Nephron progenitor cell (in vitro differentiated cells): Measurements from ENCODE around the gene ST13.
A peak's percentile ranks its signal among the peaks of the same experiment; 100 is the strongest.

ENCODE experiments used
- DNase-seq: peaks from one replicate; pipeline ENCODE4 v3.0.0; 2021
- H3K27ac Mint-ChIP-seq: 2 replicates; pipeline ENCODE4 v1.8.0; 2021; ENCODE audit warnings: mild to moderate bottlenecking, moderate library complexity, mixed read lengths
- H3K27me3 Mint-ChIP-seq: 2 replicates; pipeline ENCODE4 v1.8.0; 2021; ENCODE audit warnings: mild to moderate bottlenecking, low read depth, mixed read lengths; ENCODE audit not compliant: poor library complexity
- H3K36me3 Mint-ChIP-seq: 2 replicates; pipeline ENCODE4 v1.8.0; 2021; ENCODE audit warnings: low read depth, mixed read lengths
- H3K4me1 Mint-ChIP-seq: 2 replicates; pipeline ENCODE4 v1.8.0; 2021; ENCODE audit warnings: mixed read lengths
- H3K4me3 Mint-ChIP-seq: 2 replicates; pipeline ENCODE4 v1.8.0; 2021; ENCODE audit warnings: mild to moderate bottlenecking, moderate library complexity, mixed read lengths
- H3K9me3 Mint-ChIP-seq: 2 replicates; pipeline ENCODE4 v1.8.0; 2021; ENCODE audit warnings: mild to moderate bottlenecking, moderate library complexity, mixed read lengths
- TF ChIP-seq, protein P1 (sequence below): fragments of 200-600 bp; sonication (generic); IDR thresholded peaks from 2 replicates; pipeline ENCODE4 v1.5.0; 2021; ENCODE audit warnings: antibody characterized with exemption

Gene ST13

DNA sequence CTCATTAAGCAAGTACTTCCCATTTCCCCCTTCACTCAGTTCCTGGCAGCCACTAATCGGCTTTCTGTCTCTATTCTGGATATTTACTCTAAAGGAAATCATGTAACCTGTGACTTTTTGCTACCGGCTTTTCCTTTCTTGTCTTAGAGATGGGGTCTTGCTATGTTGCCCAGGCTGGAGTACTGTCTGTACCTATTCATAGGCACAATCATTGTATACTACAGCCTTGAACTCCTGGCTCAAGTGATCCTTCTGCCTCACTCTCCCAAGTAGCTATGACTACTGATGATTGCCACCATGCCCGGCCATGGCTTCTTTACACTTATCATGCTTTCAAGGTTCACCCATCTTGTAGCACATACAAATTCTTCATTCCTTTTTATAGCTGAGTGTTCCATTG is 49.7 kb downstream of the ST13 start:
- Mint-ChIP-seq H3K27me3 (no peaks in the 10 kb centered on the region), H3K9me3 (no peaks in the 10 kb centered on the region), H3K36me3 (peaks cover 34% of the 10 kb centered on the region), H3K27ac (no peak overlapping the region), H3K4me1 (peaks cover 5% of the 10 kb centered on the region), H3K4me3 (no peak overlapping the region)
- no peak for DNase-seq
- TF ChIP-seq, protein P1, sequence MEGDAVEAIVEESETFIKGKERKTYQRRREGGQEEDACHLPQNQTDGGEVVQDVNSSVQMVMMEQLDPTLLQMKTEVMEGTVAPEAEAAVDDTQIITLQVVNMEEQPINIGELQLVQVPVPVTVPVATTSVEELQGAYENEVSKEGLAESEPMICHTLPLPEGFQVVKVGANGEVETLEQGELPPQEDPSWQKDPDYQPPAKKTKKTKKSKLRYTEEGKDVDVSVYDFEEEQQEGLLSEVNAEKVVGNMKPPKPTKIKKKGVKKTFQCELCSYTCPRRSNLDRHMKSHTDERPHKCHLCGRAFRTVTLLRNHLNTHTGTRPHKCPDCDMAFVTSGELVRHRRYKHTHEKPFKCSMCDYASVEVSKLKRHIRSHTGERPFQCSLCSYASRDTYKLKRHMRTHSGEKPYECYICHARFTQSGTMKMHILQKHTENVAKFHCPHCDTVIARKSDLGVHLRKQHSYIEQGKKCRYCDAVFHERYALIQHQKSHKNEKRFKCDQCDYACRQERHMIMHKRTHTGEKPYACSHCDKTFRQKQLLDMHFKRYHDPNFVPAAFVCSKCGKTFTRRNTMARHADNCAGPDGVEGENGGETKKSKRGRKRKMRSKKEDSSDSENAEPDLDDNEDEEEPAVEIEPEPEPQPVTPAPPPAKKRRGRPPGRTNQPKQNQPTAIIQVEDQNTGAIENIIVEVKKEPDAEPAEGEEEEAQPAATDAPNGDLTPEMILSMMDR, result no peak

DNA sequence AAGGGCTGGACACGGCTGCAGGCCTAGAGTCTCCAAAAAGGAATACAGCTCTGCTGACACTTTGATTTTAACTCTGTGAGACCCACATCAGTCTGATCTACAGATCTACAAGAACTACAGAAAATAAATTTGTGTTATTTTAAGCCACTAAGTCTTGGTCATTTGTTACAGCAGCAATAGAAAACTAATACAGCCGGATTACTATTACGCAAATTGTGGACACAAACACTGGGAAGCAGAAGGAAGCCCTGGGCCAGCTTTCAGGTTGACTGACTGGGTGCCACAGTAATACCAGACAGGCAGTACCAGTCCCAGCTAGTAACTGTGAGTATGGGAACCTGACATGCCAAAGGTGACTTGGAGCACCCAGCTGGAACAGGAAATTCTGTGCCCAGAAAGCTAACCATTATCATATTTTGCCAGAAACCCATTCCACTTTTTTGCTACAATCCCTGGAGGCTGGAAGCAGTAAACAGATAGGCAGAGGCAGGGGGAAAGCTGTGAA is 50.7 kb downstream of the ST13 start:
- no peaks in the 10 kb centered on the region for H3K9me3 Mint-ChIP-seq
- H3K27ac Mint-ChIP-seq, result peak overlapping the region; percentile 72
- no peak for DNase-seq
- peaks cover 34% of the 10 kb centered on the region for H3K36me3 Mint-ChIP-seq
- no peak overlapping the region for H3K4me3 Mint-ChIP-seq
- H3K27me3 Mint-ChIP-seq, result no peaks in the 10 kb centered on the region
- H3K4me1 Mint-ChIP-seq, result peaks cover 10% of the 10 kb centered on the region
- TF ChIP-seq, protein P1, result no peak

DNA sequence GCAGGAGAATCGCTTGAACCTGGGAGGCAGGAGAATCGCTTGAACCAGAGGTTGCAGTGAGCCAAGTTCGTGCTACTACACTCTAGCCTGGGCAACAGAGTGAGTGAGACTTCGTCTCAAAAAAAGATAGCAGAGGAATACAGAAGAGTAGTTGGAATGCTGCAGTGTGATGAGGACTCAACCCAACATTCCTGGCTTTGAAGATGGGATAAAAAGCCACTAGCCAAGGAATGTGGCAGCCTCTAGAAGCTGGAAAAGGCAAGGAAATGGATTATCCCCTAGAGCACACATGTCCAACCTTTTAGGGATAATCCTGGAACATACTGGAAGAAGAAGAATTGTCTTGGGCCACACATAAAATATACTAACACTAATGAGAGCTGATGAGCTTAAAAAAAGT is 51.2 kb downstream of the ST13 start:
- H3K9me3 Mint-ChIP-seq, result no peaks in the 10 kb centered on the region
- no peak overlapping the region for H3K4me3 Mint-ChIP-seq
- TF ChIP-seq, protein P1, result no peak
- peaks cover 34% of the 10 kb centered on the region for H3K36me3 Mint-ChIP-seq
- H3K27me3 Mint-ChIP-seq, result no peaks in the 10 kb centered on the region
- H3K4me1 Mint-ChIP-seq, result peaks cover 10% of the 10 kb centered on the region
- no peak for DNase-seq
- peak overlapping the region; percentile 88 for H3K27ac Mint-ChIP-seq

DNA sequence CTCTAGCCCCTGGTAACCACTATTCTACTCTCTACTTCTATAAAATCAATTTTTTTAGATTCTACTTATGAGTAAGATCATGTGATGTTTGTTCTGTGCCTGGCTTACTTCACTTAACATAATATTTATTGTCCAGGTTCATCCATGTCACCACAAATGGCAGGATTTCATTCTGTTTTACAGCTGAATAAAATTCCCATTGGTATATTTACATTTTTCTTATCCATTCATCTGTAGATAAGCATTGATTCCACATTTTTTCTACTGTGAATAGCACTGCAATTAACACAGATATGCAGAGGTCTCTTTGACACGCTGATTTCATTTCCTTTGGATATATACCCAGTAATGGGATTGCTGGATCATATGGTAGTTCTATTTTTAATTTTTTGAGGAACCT is 53.1 kb downstream of the ST13 start:
- no peaks in the 10 kb centered on the region for H3K9me3 Mint-ChIP-seq
- H3K36me3 Mint-ChIP-seq, result peaks cover 30% of the 10 kb centered on the region
- peaks cover 14% of the 10 kb centered on the region for H3K4me1 Mint-ChIP-seq
- H3K4me3 Mint-ChIP-seq, result no peak overlapping the region
- no peak overlapping the region for H3K27ac Mint-ChIP-seq
- no peak for DNase-seq
- no peaks in the 10 kb centered on the region for H3K27me3 Mint-ChIP-seq
- TF ChIP-seq, protein P1, result no peak

DNA sequence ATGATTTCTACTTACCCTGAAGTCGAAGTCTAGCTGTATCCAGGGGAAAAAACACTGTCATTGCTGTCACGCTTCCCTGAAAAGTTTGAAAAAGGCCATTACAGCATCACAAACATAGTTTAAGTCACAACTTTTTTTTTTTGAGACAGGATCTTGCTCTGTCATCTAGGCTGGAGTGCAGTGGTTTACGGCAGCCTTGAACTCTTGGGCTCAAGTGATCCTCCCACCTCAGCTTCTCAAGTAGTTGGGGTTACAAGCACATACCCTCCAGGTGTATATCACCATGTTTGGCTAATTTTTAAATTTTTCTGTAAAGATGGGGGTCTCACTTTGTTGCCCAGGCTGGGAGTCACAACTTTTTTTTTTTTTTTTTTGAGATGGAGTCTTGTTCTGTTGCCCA is 57.4 kb downstream of the ST13 start:
- Mint-ChIP-seq H3K9me3 (no peaks in the 10 kb centered on the region), H3K4me1 (peaks cover 12% of the 10 kb centered on the region), H3K27me3 (no peaks in the 10 kb centered on the region), H3K4me3 (no peak overlapping the region), H3K27ac (no peak overlapping the region), H3K36me3 (peaks cover 32% of the 10 kb centered on the region)
- DNase-seq, result no peak
- TF ChIP-seq, protein P1, result no peak

DNA sequence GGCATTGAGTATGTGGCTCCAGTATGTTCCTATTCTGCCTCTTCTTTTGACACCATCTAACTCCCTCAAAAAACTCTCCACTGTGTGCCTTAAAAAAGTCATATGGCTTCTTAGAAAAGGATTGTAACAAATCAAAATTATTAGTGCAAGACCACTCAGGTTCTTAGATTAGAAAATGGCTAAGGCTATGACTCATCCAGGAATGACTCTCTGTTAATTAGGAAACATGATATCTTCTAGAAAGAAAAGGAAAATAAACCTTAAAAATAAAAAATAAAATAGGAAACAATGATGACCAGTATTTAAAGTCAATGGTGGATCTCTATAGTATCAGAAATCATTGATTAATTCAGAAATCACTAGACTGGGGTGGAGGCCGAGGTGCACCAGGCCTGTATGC is 59.0 kb downstream of the ST13 start:
- Mint-ChIP-seq H3K36me3 (peaks cover 36% of the 10 kb centered on the region), H3K4me3 (no peak overlapping the region), H3K27ac (no peak overlapping the region)

More for the DNA sequence above, 59.0 kb downstream of the ST13 start:
- peaks cover 12% of the 10 kb centered on the region for H3K4me1 Mint-ChIP-seq
- DNase-seq, result no peak
- H3K9me3 Mint-ChIP-seq, result no peaks in the 10 kb centered on the region
- no peaks in the 10 kb centered on the region for H3K27me3 Mint-ChIP-seq
- TF ChIP-seq, protein P1, result no peak
